Colon (tissue), 2 donors: ENCODE measurements around the gene MYPOP.
"Not testable (repeated sequence)": the region's sequence is repeated elsewhere in the genome, so short reads cannot be mapped to it uniquely, and the experiment has no call there.

Experiments used
- FAIRE-seq: peaks from 2 replicates; lab custom pipeline; 2012; peaks lifted over from hg19 to GRCh38; lab: Jason Lieb, UNC
- donor health status: control.
- donor health status: control.

The MYPOP gene

DNA sequence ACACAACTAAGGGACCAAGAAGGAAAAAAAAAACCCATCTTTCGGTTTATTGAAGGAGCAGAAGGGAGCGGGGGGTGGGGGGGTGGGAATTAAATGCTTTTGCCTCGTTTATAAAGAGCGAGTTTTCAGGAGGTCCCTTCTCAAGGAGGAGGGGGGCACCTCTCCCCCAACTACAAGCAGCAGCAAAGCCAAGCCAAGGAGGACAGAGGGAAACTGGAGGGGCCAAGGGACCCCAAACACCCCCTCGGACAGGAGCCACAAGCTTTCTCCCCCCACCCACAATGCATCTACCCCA, 18.9 kb downstream of the MYPOP start:
- FAIRE-seq: no peak

- FAIRE-seq: no peak
Measured at GRCh38 chr19:45882652-45883585, 19.5 kb downstream of the MYPOP start.

DNA sequence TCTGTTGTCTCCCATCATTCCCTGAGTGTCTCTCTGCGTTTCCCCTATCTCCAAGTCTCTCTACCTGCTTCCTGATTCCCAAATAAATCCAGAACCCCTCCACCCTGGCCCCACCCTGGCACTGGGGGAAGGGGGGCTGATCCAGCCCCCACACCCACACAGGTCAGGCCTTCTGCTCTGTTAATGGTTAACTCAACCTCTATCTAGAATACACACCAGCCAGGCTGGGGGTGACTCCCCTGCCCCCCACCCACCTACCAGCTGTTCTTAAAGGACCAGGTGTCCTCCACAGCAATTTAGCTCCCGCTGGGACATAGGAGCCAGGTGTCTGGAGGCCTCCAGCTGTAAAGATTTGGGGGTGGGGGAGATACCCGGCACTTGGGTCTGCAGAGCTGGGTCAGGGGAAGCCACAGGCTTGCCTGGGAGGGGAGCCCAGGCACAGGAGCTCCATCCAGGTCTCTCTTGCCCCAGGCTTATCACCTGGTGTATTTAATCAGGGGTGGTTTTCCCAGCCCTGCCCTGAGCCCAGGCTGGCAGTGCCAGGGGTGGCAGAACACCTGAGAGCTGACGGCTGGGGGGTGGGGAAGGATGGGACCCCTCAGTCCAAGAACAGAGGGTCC, 20.4 kb downstream of the MYPOP start:
- FAIRE-seq: no peak

GRCh38 chr19:45881082-45881908, 21.1 kb downstream of the MYPOP start:
- FAIRE-seq: no peak

- FAIRE-seq: no peak
Measured at GRCh38 chr19:45879971-45880370, 22.4 kb downstream of the MYPOP start.

DNA sequence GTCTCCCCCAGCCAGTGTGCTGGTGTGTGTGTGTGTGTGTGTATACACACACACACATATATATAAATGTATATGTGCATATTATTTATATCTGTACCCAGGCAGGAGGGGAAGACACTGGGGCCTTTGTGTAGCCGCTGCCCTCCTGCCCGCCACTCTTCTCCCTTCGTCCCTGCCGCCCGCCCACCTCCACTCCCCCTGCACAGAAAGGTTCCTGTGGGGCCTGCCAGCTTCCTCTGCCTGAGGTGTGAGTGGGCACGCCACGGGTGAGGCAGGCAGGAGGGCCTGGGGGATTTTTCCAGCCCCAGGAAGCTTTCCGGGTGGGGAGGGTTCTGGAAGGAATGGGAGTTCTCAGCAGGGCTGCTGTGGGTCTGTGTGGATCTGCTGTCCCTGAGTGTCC, 23.4 kb downstream of the MYPOP start:
- no peak for FAIRE-seq

GRCh38 chr19:45878043-45878794, 24.2 kb downstream of the MYPOP start:
- FAIRE-seq: no peak

GRCh38 chr19:45876411-45877197, 25.8 kb downstream of the MYPOP start:
- FAIRE-seq: no peak

DNA sequence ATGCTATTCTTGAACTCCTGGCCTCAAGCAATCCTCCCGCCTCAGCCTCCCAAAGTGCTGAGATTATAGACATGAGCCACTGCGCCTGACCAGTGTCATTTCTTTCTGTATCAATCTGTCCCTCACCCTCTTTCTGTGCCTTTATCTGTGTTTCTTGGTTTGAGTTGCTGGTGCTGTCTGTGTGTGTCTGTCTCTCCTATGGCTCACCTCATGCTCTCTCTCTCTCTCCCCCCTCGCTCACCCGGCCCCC, 26.3 kb downstream of the MYPOP start:
- no peak for FAIRE-seq

GRCh38 chr19:45874620-45874966, 27.8 kb downstream of the MYPOP start:
- FAIRE-seq: no peak

GRCh38 chr19:45873219-45873772, 29.1 kb downstream of the MYPOP start:
- no peak for FAIRE-seq

- no peak for FAIRE-seq
Measured at GRCh38 chr19:45872095-45872919, 30.1 kb downstream of the MYPOP start.

DNA sequence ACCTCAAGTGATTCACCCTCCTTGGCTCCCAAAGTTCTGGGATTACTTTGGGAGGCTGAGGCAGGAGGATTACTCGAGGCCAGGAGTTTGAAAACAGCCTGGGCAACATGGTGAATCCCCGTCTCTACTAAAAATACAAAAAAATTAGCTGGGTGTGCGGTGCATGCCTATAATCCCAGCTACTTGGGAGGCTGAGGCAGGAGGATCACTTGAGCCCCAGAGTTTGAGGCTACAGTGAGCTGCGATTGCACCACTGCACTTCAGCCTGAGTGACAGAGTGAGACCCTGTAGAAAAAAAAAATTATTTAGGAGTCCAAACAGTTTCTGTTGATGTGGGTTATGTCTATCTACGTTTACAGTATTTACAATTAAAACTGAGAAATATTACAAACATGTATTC, 31.6 kb downstream of the MYPOP start:
- no peak for FAIRE-seq

- not testable (repeated sequence) for FAIRE-seq
Measured at GRCh38 chr19:45867241-45867640, 35.2 kb downstream of the MYPOP start.

- no peak for FAIRE-seq
Measured at GRCh38 chr19:45866400-45867176, 35.8 kb downstream of the MYPOP start.

GRCh38 chr19:45865269-45865948, 37.0 kb downstream of the MYPOP start:
- FAIRE-seq: no peak

DNA sequence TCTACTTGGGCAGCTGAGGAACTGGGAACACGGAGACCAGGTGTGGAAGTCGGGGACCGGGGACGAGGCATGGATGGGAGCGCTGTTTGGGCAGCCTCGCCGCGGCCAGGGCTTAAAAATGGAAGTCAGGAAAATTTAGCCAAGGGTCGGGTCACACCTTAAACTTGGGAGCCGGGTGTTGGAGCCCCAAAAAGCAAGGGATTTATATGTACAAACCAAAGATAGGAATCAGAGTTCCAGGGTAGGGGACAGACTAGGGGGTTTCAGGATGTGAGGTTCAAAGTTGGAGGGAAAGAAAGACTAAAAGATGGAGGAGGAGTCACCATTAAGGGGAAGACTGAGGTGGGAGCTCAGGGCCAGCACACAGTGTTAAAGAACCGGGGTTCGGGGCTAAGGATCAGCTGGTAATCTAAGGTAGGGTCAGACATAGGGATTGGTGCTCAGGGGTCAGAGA, 37.8 kb downstream of the MYPOP start:
- no peak for FAIRE-seq

DNA sequence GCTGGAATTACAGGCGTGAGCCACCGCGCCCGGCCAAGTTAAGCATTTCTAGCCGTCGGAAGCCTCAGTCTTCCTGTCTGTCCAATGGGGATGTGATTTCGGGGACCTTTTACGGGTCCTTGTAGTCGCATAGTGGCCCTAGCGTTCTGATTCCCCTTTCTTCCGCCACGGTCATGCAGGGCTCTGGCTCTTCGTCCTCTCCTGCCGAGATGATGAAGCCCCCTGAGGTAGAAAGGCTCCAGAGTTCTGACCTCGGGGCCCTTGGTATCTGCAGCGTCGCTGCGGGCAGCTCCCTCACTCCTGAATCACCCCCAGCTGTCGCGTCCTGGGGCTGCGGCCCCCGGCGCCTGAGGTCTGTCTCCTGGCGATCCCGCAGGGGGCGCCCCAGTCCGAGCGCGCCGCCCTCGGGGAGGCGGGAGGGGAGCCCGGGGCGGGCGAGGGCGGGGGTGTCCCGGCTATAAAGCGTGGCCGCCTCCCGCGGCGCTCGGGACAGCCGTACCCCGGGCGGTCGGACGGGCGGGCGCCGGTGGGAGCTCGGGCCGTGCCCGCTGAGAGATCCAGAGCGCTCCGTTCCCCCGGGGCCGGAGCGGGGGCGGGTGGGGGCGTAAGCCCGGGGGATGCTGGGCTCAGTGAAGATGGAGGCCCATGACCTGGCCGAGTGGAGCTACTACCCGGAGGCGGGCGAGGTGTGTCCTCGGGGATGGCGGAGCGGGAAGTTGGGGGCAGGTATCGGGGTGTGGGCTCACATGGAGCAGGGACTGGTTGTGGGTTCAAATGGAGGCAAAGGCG, 38.4 kb downstream of the MYPOP start, which contains the start of gene FOXA3:
FOXA3 (plus strand) TSS at position 487 of the 789 bp plus-strand sequence; CDS start at position 618, 131 bp downstream.
- FAIRE-seq: no peak
